OCI-LY7 (cell line): ENCODE results near the gene RASAL3. TPM values are rescaled to one million over a fixed set of nuclear protein-coding genes. Genes with fewer than 3 reads are reported as not detected.

Experiments used
- BruUV-seq: library from RNA; stranded (reverse); fragments of 400-500 nt; replicated peaks from 2 replicates; lab custom pipeline; 2021; lab: Mats Ljungman, UMichigan
- CTCF ChIA-PET: fragments of 300-600 bp; sonication (Branson Sonifier 250); formaldehyde crosslinking; loops from one replicate; lab custom pipeline; 2022; ENCODE audit warnings: antibody characterized with exemption; ENCODE audit not compliant: unreplicated experiment; lab: Charles Lee
- POLR2A ChIA-PET: fragments of 300-600 bp; sonication (Branson Sonifier 250); formaldehyde crosslinking; loops from one replicate; lab custom pipeline; 2022; ENCODE audit warnings: antibody characterized with exemption; lab: Charles Lee
- DNase-seq: peaks from one replicate; pipeline ENCODE4 v3.0.0-alpha.2; 2015; ENCODE audit warnings: low spot score
- H2AFZ ChIP-seq: fragments of 200-600 bp; sonication (generic), shearing (Covaris generic); 2 replicates; pipeline ENCODE4 v1.6.1; 2014; ENCODE audit warnings: mild to moderate bottlenecking, antibody characterized with exemption, low read length, moderate library complexity
- H3K27ac ChIP-seq: fragments of 200-600 bp; sonication (generic); 2 replicates; pipeline ENCODE4 v1.5.1; 2014; ENCODE audit warnings: mixed run types, low read depth, mild to moderate bottlenecking, moderate library complexity, low read length, inconsistent platforms; ENCODE audit not compliant: poor library complexity, severe bottlenecking
- H3K36me3 ChIP-seq: fragments of 200-600 bp; sonication (generic); 2 replicates; pipeline ENCODE4 v1.6.1; 2014; ENCODE audit warnings: mild to moderate bottlenecking, antibody characterized with exemption, low read length, moderate library complexity, mixed read lengths; ENCODE audit not compliant: insufficient read depth
- H3K4me1 ChIP-seq: fragments of 200-600 bp; sonication (generic); 2 replicates; pipeline ENCODE4 v1.5.1; 2014; ENCODE audit warnings: mild to moderate bottlenecking, low read length; ENCODE audit not compliant: insufficient read depth, poor library complexity, severe bottlenecking
- H3K4me2 ChIP-seq: fragments of 200-600 bp; sonication (generic); 2 replicates; pipeline ENCODE4 v1.6.1; 2014; ENCODE audit warnings: mild to moderate bottlenecking, low read length
- H3K4me3 ChIP-seq: fragments of 200-600 bp; sonication (generic); 2 replicates; pipeline ENCODE4 v1.5.1; 2014; ENCODE audit warnings: mild to moderate bottlenecking, low read depth, low read length; ENCODE audit not compliant: poor library complexity, severe bottlenecking
- H3K79me2 ChIP-seq: fragments of 200-600 bp; sonication (generic); 2 replicates; pipeline ENCODE4 v1.6.1; 2016; ENCODE audit warnings: low read depth, mild to moderate bottlenecking, low read length, moderate library complexity, mixed read lengths; ENCODE audit not compliant: insufficient read depth
- H3K9me2 ChIP-seq: fragments of 200-600 bp; sonication (generic); 2 replicates; pipeline ENCODE4 v1.6.1; 2016; ENCODE audit warnings: mild to moderate bottlenecking, low read length, mixed read lengths; ENCODE audit not compliant: insufficient read depth
- H3K9me3 ChIP-seq: fragments of 200-600 bp; sonication (generic); 2 replicates; pipeline ENCODE4 v1.6.1; 2014; ENCODE audit warnings: mild to moderate bottlenecking, mixed run types, low read length, mixed read lengths
- H4K20me1 ChIP-seq: fragments of 200-600 bp; sonication (generic); 2 replicates; pipeline ENCODE4 v1.6.1; 2014; ENCODE audit warnings: mild to moderate bottlenecking, antibody characterized with exemption, low read length, moderate library complexity, mixed read lengths; ENCODE audit not compliant: insufficient read depth
- EZH2phosphoT487 ChIP-seq: fragments of 200-600 bp; sonication (generic); IDR thresholded peaks from 2 replicates; pipeline ENCODE4 v1.6.1; 2018; ENCODE audit warnings: low read depth, borderline replicate concordance, mild to moderate bottlenecking, mixed run types, antibody characterized with exemption, low read length, moderate library complexity, mixed read lengths
- intact Hi-C: fragments of 100-400 bp; cut with micrococcal nuclease; formaldehyde crosslinking; loops from one replicate; pipeline ENCODE4 v1.10.0; 2022; ENCODE audit not compliant: unreplicated experiment
- total RNA-seq, 2 experiments: library from RNA; depleted of rRNA in 1 of 2; stranded (reverse); fragments of >200 nt in 1 of 2; shearing (Covaris generic) in 1 of 2; gene quantifications; 2 replicates each; pipeline ENCODE4 v1.2.3, GENCODE V29; 2014 to 2022
- TF ChIP-seq, protein P1 (sequence below): fragments of 200-600 bp; sonication (generic); conservative IDR thresholded peaks from 2 replicates; pipeline ENCODE4 v1.5.1; 2014; ENCODE audit warnings: mild to moderate bottlenecking, antibody characterized with exemption, low read length, moderate library complexity, mixed read lengths

Gene RASAL3
- total RNA-seq, 2 experiments from 2014 or later: 28.3 to 53.3 TPM

GRCh38 chr19:15424121-15424520, 40.2 kb downstream of the RASAL3 start:
- no TSS peak for BruUV-seq
- H3K9me3 ChIP-seq: no peaks in the 10 kb centered on the region
- no peaks in the 10 kb centered on the region for H3K79me2 ChIP-seq
- no peak overlapping the region for H3K27ac ChIP-seq
- intact Hi-C loops: no loop called here
- no peaks in the 10 kb centered on the region for H3K9me2 ChIP-seq
- no peak overlapping the region for H3K4me2 ChIP-seq
- ChIA-PET POLR2A (no interaction called here), CTCF (no interaction called here)
- no peak overlapping the region for H2AFZ ChIP-seq
- H3K4me3 ChIP-seq: no peak overlapping the region
- peaks cover 8% of the 10 kb centered on the region for H3K4me1 ChIP-seq
- H4K20me1 ChIP-seq: no peaks in the 10 kb centered on the region; the same call in 1 of the 2 replicates
- peaks cover 66% of the 10 kb centered on the region for H3K36me3 ChIP-seq
- DNase-seq: no peak
- TF ChIP-seq, protein P1, sequence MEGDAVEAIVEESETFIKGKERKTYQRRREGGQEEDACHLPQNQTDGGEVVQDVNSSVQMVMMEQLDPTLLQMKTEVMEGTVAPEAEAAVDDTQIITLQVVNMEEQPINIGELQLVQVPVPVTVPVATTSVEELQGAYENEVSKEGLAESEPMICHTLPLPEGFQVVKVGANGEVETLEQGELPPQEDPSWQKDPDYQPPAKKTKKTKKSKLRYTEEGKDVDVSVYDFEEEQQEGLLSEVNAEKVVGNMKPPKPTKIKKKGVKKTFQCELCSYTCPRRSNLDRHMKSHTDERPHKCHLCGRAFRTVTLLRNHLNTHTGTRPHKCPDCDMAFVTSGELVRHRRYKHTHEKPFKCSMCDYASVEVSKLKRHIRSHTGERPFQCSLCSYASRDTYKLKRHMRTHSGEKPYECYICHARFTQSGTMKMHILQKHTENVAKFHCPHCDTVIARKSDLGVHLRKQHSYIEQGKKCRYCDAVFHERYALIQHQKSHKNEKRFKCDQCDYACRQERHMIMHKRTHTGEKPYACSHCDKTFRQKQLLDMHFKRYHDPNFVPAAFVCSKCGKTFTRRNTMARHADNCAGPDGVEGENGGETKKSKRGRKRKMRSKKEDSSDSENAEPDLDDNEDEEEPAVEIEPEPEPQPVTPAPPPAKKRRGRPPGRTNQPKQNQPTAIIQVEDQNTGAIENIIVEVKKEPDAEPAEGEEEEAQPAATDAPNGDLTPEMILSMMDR: no peak
- no peak for TF ChIP-seq EZH2phosphoT487

DNA sequence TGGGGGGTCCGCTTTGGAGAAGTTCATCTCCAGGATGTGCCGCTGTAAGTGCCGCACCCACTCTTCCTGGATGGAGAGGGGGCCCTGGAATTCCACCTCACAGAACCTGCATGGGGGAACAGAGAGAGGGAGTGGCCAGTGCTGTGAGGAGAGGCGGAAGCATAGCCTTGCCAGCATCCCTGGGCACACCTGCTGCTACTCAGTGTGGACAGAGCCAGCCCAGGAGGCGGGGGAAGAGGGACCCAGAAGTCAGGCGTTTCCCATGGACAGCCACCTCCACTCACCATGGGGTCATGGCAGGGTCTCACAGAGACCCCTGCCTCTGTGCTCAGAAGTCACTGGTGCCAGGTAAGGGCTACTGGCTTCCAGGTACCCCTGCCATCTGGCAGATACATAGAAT, 41.2 kb downstream of the RASAL3 start:
- no peaks in the 10 kb centered on the region; the same call in none of the 2 replicates for H4K20me1 ChIP-seq
- POLR2A ChIA-PET: no interaction called here
- DNase-seq: no peak
- TF ChIP-seq EZH2phosphoT487: no peak
- TF ChIP-seq, protein P1: no peak
- CTCF ChIA-PET: no interaction called here
- peaks cover 8% of the 10 kb centered on the region for H3K4me1 ChIP-seq
- H3K4me2 ChIP-seq: no peak overlapping the region
- no peak overlapping the region for H2AFZ ChIP-seq
- H3K79me2 ChIP-seq: peaks cover 5% of the 10 kb centered on the region
- peaks cover 57% of the 10 kb centered on the region for H3K36me3 ChIP-seq
- no peak overlapping the region for H3K27ac ChIP-seq
- intact Hi-C loops: no loop called here
- no peaks in the 10 kb centered on the region for H3K9me3 ChIP-seq
- no TSS peak for BruUV-seq
- no peaks in the 10 kb centered on the region for H3K9me2 ChIP-seq
- H3K4me3 ChIP-seq: no peak overlapping the region

DNA sequence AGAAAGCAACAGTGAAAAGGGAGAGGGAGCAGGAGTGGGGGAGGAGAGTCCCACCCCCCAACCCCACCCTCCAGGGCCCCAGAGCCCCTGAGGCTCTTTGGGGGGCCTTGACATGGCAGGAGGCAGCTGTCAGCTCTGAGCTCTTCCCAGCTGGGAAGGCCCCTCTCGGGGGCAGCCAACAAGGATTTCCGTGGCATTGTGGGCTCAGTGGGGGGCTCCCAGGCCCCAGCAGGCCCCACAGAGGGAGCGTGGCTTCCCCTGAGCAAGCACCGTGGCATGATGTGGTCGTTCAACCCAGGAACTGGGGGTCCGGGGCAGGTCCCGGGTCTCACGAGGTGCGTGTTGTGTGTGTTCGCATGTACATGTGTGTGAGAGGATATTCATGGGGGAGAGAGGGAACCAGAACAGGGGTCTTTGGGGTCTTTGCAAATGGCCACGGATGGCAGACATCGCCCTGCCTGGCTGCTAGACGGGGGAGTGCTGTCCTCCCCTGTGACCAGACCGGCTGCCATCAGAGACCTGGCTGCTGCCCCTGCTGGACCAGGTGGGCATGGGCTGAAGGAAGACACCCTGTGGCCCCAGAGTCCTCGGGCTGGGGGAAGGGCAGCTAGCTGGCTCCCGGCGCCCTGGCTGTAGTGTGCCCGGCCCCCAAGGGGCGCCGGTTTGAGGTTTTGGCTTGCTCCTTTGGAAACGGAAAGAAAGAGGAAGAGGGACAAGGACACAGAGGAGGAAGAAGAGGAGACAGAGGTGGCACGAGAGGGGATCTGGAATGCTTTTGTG, 41.9 kb downstream of the RASAL3 start:
- peaks cover 12% of the 10 kb centered on the region for H3K79me2 ChIP-seq
- ChIA-PET POLR2A (no interaction called here), CTCF (no interaction called here)
- TF ChIP-seq, protein P1: no peak
- no peak for TF ChIP-seq EZH2phosphoT487
- H3K27ac ChIP-seq: no peak overlapping the region
- no peak overlapping the region for H3K4me2 ChIP-seq
- H3K9me2 ChIP-seq: no peaks in the 10 kb centered on the region
- H3K9me3 ChIP-seq: no peaks in the 10 kb centered on the region
- H3K36me3 ChIP-seq: peaks cover 52% of the 10 kb centered on the region
- no peak for DNase-seq
- BruUV-seq: no TSS peak
- H2AFZ ChIP-seq: no peak overlapping the region
- peaks cover 11% of the 10 kb centered on the region for H3K4me1 ChIP-seq
- intact Hi-C loops: no loop called here
- peaks cover 5% of the 10 kb centered on the region for H4K20me1 ChIP-seq
- no peak overlapping the region for H3K4me3 ChIP-seq
